ENCODE measurements around the gene TSHZ2. TPM values are rescaled to one million over a fixed set of nuclear protein-coding genes. Genes with fewer than 3 reads are reported as not detected.

TSHZ2 gene
- total RNA-seq, 3 donors from 2014 or later, result 8.1 to 19.3 (median 8.4) TPM

- H3K4me1 Mint-ChIP-seq (ENCODE audit: low read depth), result peaks cover 44% of the 10 kb centered on the region
- ATAC-seq (no peak), DNase-seq (no peak)
- no peak overlapping the region for H3K4me3 Mint-ChIP-seq
- H3K9me3 Mint-ChIP-seq, result peaks cover 7% of the 10 kb centered on the region
- peaks cover 3% of the 10 kb centered on the region for H3K27me3 Mint-ChIP-seq (ENCODE audit: low read depth)
- H3K36me3 Mint-ChIP-seq (ENCODE audit: insufficient read depth), result peaks cover 18% of the 10 kb centered on the region
Observed at GRCh38 chr20:53064935-53065334, 92.8 kb downstream of the TSHZ2 start.

GRCh38 chr20:53068241-53068640, 96.1 kb downstream of the TSHZ2 start:
- H3K4me1 Mint-ChIP-seq (ENCODE audit: low read depth), result peaks cover 41% of the 10 kb centered on the region
- H3K27me3 Mint-ChIP-seq (ENCODE audit: low read depth), result peaks cover 3% of the 10 kb centered on the region
- H3K36me3 Mint-ChIP-seq (ENCODE audit: insufficient read depth), result peaks cover 18% of the 10 kb centered on the region
- ATAC-seq (no peak), DNase-seq (no peak)
- peaks cover 7% of the 10 kb centered on the region for H3K9me3 Mint-ChIP-seq
- H3K4me3 Mint-ChIP-seq, result no peak overlapping the region

DNA sequence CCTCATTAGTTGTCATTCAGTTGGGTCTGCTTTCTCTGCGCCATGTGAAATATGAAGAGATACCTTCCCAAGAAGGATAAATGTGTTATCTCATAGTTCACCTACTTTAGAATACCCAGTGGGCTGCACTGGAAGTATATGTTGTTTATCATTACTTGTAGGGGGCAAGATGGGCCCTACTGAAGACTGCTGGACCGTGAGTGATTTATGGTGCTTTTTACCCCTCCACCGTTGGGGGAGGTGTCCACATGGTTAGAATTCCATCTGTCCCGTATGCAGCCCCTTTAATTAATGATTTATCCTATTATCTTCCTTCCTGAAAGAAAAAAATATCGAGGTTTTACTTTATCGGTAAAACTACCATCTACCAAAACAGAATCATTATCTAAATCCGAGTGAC, 97.0 kb downstream of the TSHZ2 start:
- Mint-ChIP-seq H3K4me1 (ENCODE audit: low read depth) (peaks cover 43% of the 10 kb centered on the region), H3K4me3 (no peak overlapping the region), H3K9me3 (peaks cover 7% of the 10 kb centered on the region), H3K36me3 (ENCODE audit: insufficient read depth) (peaks cover 18% of the 10 kb centered on the region), H3K27me3 (ENCODE audit: low read depth) (peaks cover 3% of the 10 kb centered on the region)
- DNase-seq (no peak), ATAC-seq (no peak)

GRCh38 chr20:53070224-53070623, 98.1 kb downstream of the TSHZ2 start:
- Mint-ChIP-seq H3K4me1 (ENCODE audit: low read depth) (peaks cover 45% of the 10 kb centered on the region), H3K27me3 (ENCODE audit: low read depth) (peaks cover 3% of the 10 kb centered on the region), H3K36me3 (ENCODE audit: insufficient read depth) (peaks cover 18% of the 10 kb centered on the region), H3K9me3 (peaks cover 7% of the 10 kb centered on the region), H3K4me3 (no peak overlapping the region)
- no peak for DNase-seq
- ATAC-seq, result no peak

- H3K4me1 Mint-ChIP-seq (ENCODE audit: low read depth), result peaks cover 45% of the 10 kb centered on the region
- peaks cover 7% of the 10 kb centered on the region for H3K9me3 Mint-ChIP-seq
- H3K27me3 Mint-ChIP-seq (ENCODE audit: low read depth), result peaks cover 3% of the 10 kb centered on the region
- peak overlapping the region; percentile 29 for H3K4me3 Mint-ChIP-seq
- peaks cover 18% of the 10 kb centered on the region for H3K36me3 Mint-ChIP-seq (ENCODE audit: insufficient read depth)
- no peak for DNase-seq
- peak; percentile 85 to 87 for ATAC-seq
Observed at GRCh38 chr20:53070706-53071392, 98.7 kb downstream of the TSHZ2 start.

- peaks cover 2% of the 10 kb centered on the region for H3K27me3 Mint-ChIP-seq (ENCODE audit: low read depth)
- peaks cover 16% of the 10 kb centered on the region for H3K36me3 Mint-ChIP-seq (ENCODE audit: insufficient read depth)
- H3K4me1 Mint-ChIP-seq (ENCODE audit: low read depth), result peaks cover 44% of the 10 kb centered on the region
- ATAC-seq, result no peak
- H3K9me3 Mint-ChIP-seq, result peaks cover 7% of the 10 kb centered on the region
- DNase-seq, result no peak
- no peak overlapping the region for H3K4me3 Mint-ChIP-seq
Observed at GRCh38 chr20:53071833-53072232, 99.7 kb downstream of the TSHZ2 start.

GRCh38 chr20:53072923-53073579, 100.9 kb downstream of the TSHZ2 start:
- Mint-ChIP-seq H3K4me3 (no peak overlapping the region), H3K36me3 (ENCODE audit: insufficient read depth) (peaks cover 6% of the 10 kb centered on the region), H3K9me3 (peaks cover 4% of the 10 kb centered on the region), H3K27me3 (ENCODE audit: low read depth) (peaks cover 2% of the 10 kb centered on the region), H3K4me1 (ENCODE audit: low read depth) (peaks cover 44% of the 10 kb centered on the region)
- ATAC-seq (no peak), DNase-seq (no peak)

DNA sequence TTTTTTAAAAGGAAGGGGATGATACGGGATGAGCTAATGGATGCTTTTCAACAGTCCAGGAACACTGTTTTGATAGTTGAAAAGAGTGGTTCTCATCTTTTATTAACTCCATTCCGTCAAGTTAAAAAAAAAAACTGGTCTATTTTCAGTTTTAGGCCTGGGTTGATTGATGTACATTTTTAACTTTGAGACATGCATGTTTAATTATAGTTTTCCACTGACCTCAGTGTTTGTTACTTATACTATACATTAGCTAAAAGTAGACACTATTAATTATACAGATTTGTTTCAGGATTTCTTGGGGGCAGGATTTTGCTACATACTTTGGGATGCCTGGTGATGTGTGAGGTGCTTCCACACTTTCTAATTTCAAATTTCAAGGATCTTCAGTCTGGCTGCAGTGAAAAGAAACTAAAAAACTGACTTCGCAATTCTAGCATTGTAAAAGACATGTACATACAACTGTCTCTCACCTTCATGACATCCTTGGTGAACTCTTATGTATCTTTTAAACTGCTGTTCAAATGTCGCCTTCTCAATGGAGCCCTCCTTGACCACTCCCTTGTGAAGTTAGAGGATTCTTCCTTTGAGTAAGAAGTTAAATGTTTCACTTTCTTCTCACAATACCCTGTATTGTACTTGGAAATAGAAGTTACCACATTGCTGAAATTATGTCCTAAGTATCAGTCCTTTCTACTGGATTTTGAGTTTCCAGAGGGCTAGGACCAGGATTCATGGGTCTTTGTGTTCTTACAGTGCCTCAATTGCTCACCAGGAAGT, 101.7 kb downstream of the TSHZ2 start:
- no peak for ATAC-seq
- Mint-ChIP-seq H3K9me3 (no peaks in the 10 kb centered on the region), H3K4me3 (no peak overlapping the region), H3K4me1 (ENCODE audit: low read depth) (peaks cover 41% of the 10 kb centered on the region), H3K36me3 (ENCODE audit: insufficient read depth) (peaks cover 1% of the 10 kb centered on the region), H3K27me3 (ENCODE audit: low read depth) (no peaks in the 10 kb centered on the region)
- DNase-seq, result no peak

GRCh38 chr20:53074811-53075314, 102.7 kb downstream of the TSHZ2 start:
- no peak for DNase-seq
- Mint-ChIP-seq H3K9me3 (no peaks in the 10 kb centered on the region), H3K36me3 (ENCODE audit: insufficient read depth) (no peaks in the 10 kb centered on the region), H3K4me3 (no peak overlapping the region), H3K27me3 (ENCODE audit: low read depth) (no peaks in the 10 kb centered on the region), H3K4me1 (ENCODE audit: low read depth) (peaks cover 43% of the 10 kb centered on the region)
- ATAC-seq, result no peak

- no peak for DNase-seq
- H3K36me3 Mint-ChIP-seq (ENCODE audit: insufficient read depth), result no peaks in the 10 kb centered on the region
- no peaks in the 10 kb centered on the region for H3K9me3 Mint-ChIP-seq
- no peak overlapping the region for H3K4me3 Mint-ChIP-seq
- no peak for ATAC-seq
- no peaks in the 10 kb centered on the region for H3K27me3 Mint-ChIP-seq (ENCODE audit: low read depth)
- H3K4me1 Mint-ChIP-seq (ENCODE audit: low read depth), result peaks cover 42% of the 10 kb centered on the region
Observed at GRCh38 chr20:53076668-53077067, 104.5 kb downstream of the TSHZ2 start.

DNA sequence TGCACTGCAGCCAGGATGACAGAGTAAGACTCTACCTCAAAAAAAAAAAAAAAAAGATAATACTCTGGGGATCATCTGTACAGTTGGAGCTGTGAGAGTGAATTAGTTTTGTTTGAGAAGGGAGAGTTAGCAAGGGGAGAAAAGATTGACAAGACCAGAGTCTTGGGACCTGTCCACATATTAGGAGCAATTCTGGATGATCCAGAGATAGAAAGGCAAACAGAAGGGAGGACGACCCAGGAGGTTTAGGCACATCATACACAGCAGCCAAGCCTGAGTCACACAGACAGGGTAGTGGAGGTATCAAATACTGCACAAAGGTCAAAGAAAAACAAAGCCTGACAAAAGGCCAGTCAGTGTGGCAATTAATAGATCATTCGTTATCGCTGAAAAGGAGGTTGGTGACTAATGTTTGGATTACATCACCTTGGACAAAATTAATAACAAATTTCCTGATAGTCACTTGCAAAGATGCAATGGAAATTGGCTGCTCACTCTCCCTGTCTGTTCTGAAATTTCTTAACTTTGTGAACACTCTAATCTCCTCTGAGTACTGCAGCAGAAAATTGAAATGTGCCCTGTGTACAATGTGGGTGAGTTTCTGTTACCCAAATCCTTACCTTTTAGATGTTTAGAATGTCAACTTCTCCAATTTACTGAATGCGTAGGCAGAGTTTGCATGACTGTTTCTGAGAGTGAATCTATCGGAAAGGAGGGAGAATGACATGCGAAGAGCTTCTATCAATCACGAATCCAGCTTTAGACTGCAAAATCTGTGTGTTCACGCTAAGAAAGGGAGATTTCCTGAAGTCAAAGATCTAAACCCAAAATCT, 105.4 kb downstream of the TSHZ2 start:
- H3K4me1 Mint-ChIP-seq (ENCODE audit: low read depth), result peaks cover 41% of the 10 kb centered on the region
- H3K9me3 Mint-ChIP-seq, result no peaks in the 10 kb centered on the region
- no peaks in the 10 kb centered on the region for H3K36me3 Mint-ChIP-seq (ENCODE audit: insufficient read depth)
- H3K27me3 Mint-ChIP-seq (ENCODE audit: low read depth), result no peaks in the 10 kb centered on the region
- DNase-seq (no peak), ATAC-seq (peak; percentile 85 to 87)
- H3K4me3 Mint-ChIP-seq, result no peak overlapping the region

- Mint-ChIP-seq H3K27me3 (ENCODE audit: low read depth) (no peaks in the 10 kb centered on the region), H3K9me3 (no peaks in the 10 kb centered on the region), H3K4me1 (ENCODE audit: low read depth) (peaks cover 40% of the 10 kb centered on the region), H3K4me3 (no peak overlapping the region), H3K36me3 (ENCODE audit: insufficient read depth) (no peaks in the 10 kb centered on the region)
- DNase-seq, result no peak
- no peak for ATAC-seq
Observed at GRCh38 chr20:53078761-53079160, 106.6 kb downstream of the TSHZ2 start.

GRCh38 chr20:53079261-53079691, 107.1 kb downstream of the TSHZ2 start:
- H3K36me3 Mint-ChIP-seq (ENCODE audit: insufficient read depth), result no peaks in the 10 kb centered on the region
- no peak overlapping the region for H3K4me3 Mint-ChIP-seq
- H3K9me3 Mint-ChIP-seq, result no peaks in the 10 kb centered on the region
- H3K27me3 Mint-ChIP-seq (ENCODE audit: low read depth), result no peaks in the 10 kb centered on the region
- no peak for DNase-seq
- ATAC-seq, result no peak
- peaks cover 35% of the 10 kb centered on the region for H3K4me1 Mint-ChIP-seq (ENCODE audit: low read depth)
